Cardiac fibroblast (primary cell): ENCODE measurements around the gene ARHGAP6.
"Not testable (repeated sequence)": the region's sequence is repeated elsewhere in the genome, so short reads cannot be mapped to it uniquely, and the experiment has no call there.

Source experiments
- DNase-seq, 2 donors: peaks; one replicate each; pipeline versions ENCODE4 v3.0.0 to v3.0.0-alpha.2; 2010; ENCODE audit warnings: low read depth in 2 of 2
- H3K4me3 ChIP-seq, 2 donors: replicated peaks in 1 of 2; 1 replicate in 1 of 2; 2 replicates in 1 of 2; pipeline ENCODE4 v1.5.1; 2011; ENCODE audit warnings: low read depth in 2 of 2, low read length in 2 of 2, mild to moderate bottlenecking in 2 of 2, moderate library complexity in 1 of 2
- TF ChIP-seq, protein P1 (sequence below): IDR thresholded peaks from one replicate; pipeline ENCODE4 v1.5.1; 2011; ENCODE audit warnings: low read depth, mild to moderate bottlenecking, low read length, inconsistent platforms

Gene ARHGAP6

GRCh38 chrX:11131146-11131545 lies 534.6 kb downstream of the ARHGAP6 start:
- H3K4me3 ChIP-seq, result no peak overlapping the region
- DNase-seq, result no peak
- TF ChIP-seq, protein P1, sequence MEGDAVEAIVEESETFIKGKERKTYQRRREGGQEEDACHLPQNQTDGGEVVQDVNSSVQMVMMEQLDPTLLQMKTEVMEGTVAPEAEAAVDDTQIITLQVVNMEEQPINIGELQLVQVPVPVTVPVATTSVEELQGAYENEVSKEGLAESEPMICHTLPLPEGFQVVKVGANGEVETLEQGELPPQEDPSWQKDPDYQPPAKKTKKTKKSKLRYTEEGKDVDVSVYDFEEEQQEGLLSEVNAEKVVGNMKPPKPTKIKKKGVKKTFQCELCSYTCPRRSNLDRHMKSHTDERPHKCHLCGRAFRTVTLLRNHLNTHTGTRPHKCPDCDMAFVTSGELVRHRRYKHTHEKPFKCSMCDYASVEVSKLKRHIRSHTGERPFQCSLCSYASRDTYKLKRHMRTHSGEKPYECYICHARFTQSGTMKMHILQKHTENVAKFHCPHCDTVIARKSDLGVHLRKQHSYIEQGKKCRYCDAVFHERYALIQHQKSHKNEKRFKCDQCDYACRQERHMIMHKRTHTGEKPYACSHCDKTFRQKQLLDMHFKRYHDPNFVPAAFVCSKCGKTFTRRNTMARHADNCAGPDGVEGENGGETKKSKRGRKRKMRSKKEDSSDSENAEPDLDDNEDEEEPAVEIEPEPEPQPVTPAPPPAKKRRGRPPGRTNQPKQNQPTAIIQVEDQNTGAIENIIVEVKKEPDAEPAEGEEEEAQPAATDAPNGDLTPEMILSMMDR, result no peak

DNA sequence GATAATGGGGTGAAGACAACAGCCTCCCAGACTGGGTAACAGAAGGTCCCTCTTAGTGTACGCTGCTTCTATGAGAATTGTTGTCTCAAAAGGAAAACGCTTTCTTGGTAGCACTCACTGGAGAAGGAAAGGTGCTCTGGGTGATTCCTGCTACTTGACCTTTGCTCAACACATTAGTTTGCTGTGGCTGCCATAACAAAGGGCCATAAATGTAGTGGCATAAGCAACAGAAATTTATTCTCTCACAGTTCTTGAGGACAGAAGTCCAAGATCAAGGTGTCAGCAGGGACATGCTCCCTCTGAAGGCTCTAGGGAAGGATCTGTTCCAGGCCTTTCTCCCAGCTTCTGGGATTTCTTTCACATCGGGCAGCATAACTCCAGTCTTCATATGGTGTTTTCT lies 535.6 kb downstream of the ARHGAP6 start:
- TF ChIP-seq, protein P1, result no peak
- H3K4me3 ChIP-seq, result no peak overlapping the region
- no peak for DNase-seq

DNA sequence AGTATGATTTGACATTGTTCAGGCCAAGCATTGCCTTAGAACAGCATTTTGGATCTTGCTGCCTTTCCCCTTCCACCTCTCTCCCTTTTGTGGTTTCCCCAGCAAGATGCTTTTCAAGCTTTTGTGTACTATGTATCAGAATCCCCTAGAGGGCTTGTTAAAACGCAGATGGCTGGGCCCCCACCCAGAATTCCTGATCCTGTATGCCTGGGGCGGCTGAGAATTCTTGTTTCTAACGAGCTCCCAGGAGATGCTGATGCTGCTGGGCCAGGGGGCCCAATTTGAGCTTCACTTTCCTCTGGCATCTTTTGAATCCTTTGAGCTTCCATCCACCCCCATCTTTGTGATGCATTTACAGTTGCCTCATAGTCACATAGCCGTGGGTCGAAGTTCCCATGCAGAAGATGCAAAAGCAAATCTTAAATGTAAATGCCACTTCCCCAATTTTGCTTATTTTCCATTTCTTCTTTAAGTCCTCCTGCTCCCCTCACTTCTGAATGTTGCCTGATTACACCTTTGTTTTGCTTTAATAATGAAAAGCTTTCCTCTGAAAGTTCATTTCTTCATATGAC lies 536.1 kb downstream of the ARHGAP6 start:
- DNase-seq, result no peak
- TF ChIP-seq, protein P1, result no peak
- H3K4me3 ChIP-seq, result no peak overlapping the region

DNA sequence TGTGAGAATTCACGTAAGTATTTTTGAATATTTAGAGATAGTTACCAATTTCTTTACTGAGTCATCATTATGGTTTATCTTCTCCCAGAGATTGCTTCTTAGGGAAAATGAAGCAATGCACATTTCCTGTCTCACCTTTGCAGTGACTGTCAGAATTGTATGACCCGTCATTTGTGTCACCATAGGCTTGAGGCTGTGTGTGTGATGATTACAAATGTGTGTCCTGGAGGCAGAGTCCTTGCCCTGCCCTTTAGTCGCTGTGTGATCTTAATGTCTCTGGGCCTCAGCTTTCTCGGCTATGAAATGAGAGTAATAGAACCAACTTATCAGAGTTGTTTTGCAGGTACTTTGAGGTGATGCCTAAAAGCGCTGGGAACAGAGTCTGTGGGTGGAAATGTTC lies 540.7 kb downstream of the ARHGAP6 start:
- H3K4me3 ChIP-seq, result no peak overlapping the region
- DNase-seq, result no peak
- TF ChIP-seq, protein P1, result no peak

GRCh38 chrX:11124112-11124511 lies 541.6 kb downstream of the ARHGAP6 start:
- TF ChIP-seq, protein P1, result no peak
- DNase-seq, result no peak

GRCh38 chrX:11123087-11123486 lies 542.6 kb downstream of the ARHGAP6 start:
- not testable (repeated sequence) for DNase-seq, H3K4me3 ChIP-seq

More at GRCh38 chrX:11124112-11124511, 541.6 kb downstream of the ARHGAP6 start:
- no peak overlapping the region for H3K4me3 ChIP-seq

DNA sequence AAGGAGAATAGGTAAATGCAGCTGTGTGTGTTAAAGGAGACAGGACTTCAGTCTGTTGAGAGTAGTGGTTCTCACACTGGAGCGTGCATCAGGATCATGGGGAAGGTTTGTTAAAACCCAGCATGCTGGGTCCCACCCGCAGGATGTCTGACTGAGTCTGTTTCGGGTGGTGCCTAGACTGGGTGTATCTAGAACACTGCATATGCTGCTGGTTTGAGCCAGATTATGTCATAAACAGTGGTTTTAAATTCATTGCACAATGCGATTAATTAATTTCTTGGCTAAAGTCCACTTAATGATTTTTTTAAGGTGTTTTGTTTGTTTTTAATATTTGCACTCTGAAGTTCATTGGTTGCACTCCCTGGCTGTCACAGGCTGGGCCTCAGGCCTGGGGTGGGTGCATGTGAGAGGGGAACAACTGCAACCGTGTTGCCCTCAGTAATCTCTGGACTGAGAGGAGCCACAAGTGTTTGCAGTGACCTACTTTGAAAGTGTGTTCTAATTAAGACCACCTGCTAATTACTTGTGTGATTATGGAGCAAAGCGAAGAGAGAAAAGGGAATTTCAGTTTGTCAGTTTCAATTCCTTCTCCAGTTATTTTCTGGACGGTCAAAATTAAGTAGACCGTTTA lies 546.3 kb downstream of the ARHGAP6 start:
- no peak for DNase-seq
- H3K4me3 ChIP-seq, result no peak overlapping the region
- TF ChIP-seq, protein P1, result no peak
